Neural cell (in vitro differentiated cells): ENCODE results near the gene NCAM1. TPM values are rescaled to one million over a fixed set of nuclear protein-coding genes. Genes with fewer than 3 reads are reported as not detected.
A peak's percentile ranks its signal among the peaks of the same experiment; 100 is the strongest.

Experiments used
- H2AFZ ChIP-seq: fragments of 200-600, 300-800 bp; sonication (generic), shearing (Covaris generic); 2 replicates; pipeline ENCODE4 v1.6.0; 2014; ENCODE audit warnings: low read depth, mild to moderate bottlenecking, antibody characterized with exemption, low read length, moderate library complexity
- H3F3A ChIP-seq: fragments of 200-600 bp; shearing (Covaris generic); 2 replicates; pipeline ENCODE4 v1.6.1; 2016; ENCODE audit warnings: mild to moderate bottlenecking, moderate library complexity, mixed read lengths, antibody characterized with exemption, low read length; ENCODE audit not compliant: insufficient read depth, poor library complexity, severe bottlenecking
- H3K27ac ChIP-seq: fragments of 200-600, 300-800 bp; sonication (generic), shearing (Covaris generic); 2 replicates; pipeline ENCODE4 v1.5.1; 2014; ENCODE audit warnings: mild to moderate bottlenecking, low read length, moderate library complexity
- H3K27me3 ChIP-seq: fragments of 300-800, 200-600 bp; sonication (generic), shearing (Covaris generic); 2 replicates; pipeline ENCODE4 v1.6.0; 2014; ENCODE audit warnings: mild to moderate bottlenecking, low read depth, low read length, moderate library complexity; ENCODE audit not compliant: insufficient read depth
- H3K36me3 ChIP-seq: fragments of 300-800, 200-600 bp; sonication (generic), shearing (Covaris generic); 2 replicates; pipeline ENCODE4 v1.5.1; 2014; ENCODE audit warnings: mild to moderate bottlenecking, antibody characterized with exemption, low read length, moderate library complexity; ENCODE audit not compliant: insufficient read depth
- H3K4me2 ChIP-seq: fragments of 300-800, 200-600 bp; sonication (generic), shearing (Covaris generic); 2 replicates; pipeline ENCODE4 v1.6.0; 2014; ENCODE audit warnings: mild to moderate bottlenecking, low read length
- H3K4me3 ChIP-seq: fragments of 300-800, 200-600 bp; sonication (generic), shearing (Covaris generic); 2 replicates; pipeline ENCODE4 v1.5.1; 2014; ENCODE audit warnings: mild to moderate bottlenecking, low read length, moderate library complexity
- H3K79me2 ChIP-seq: fragments of 200-600 bp; shearing (Covaris generic); replicated peaks from 2 replicates; pipeline ENCODE4 v1.6.0; 2014; ENCODE audit warnings: mild to moderate bottlenecking, low read length, moderate library complexity; ENCODE audit not compliant: insufficient read depth
- H3K9ac ChIP-seq: fragments of 300-800, 200-600 bp; sonication (generic), shearing (Covaris generic); 2 replicates; pipeline ENCODE4 v1.6.1; 2016; ENCODE audit warnings: mild to moderate bottlenecking, low read length, mixed read lengths
- H3K9me2 ChIP-seq: fragments of 200-600 bp; shearing (Covaris generic); 2 replicates; pipeline ENCODE4 v1.6.1; 2016; ENCODE audit warnings: mild to moderate bottlenecking, low read length, mixed read lengths; ENCODE audit not compliant: insufficient read depth
- H3K9me3 ChIP-seq: fragments of 200-600, 300-800 bp; sonication (generic), shearing (Covaris generic); 2 replicates; pipeline ENCODE4 v1.6.1; 2016; ENCODE audit warnings: mild to moderate bottlenecking, mixed run types, low read length, moderate library complexity, mixed read lengths
- H4K20me1 ChIP-seq: fragments of 200-600 bp; shearing (Covaris generic); 2 replicates; pipeline ENCODE4 v1.6.1; 2016; ENCODE audit warnings: mild to moderate bottlenecking, mixed run types; ENCODE audit not compliant: insufficient read depth
- CTCF ChIP-seq: fragments of 450-650 bp; IDR thresholded peaks from 2 replicates; pipeline ENCODE4 v1.5.1; 2014; ENCODE audit warnings: antibody characterized with exemption, mild to moderate bottlenecking, moderate library complexity; ENCODE audit not compliant: poor library complexity, severe bottlenecking
- EP300 ChIP-seq: fragments of 450-650 bp; conservative IDR thresholded peaks from 2 replicates; pipeline ENCODE4 v1.6.1; 2014; ENCODE audit warnings: antibody characterized with exemption, mild to moderate bottlenecking, moderate library complexity; ENCODE audit not compliant: poor library complexity, severe bottlenecking
- EZH2 ChIP-seq: fragments of 200-600, 300-800 bp; shearing (Covaris generic), sonication (generic); IDR thresholded peaks from 2 replicates; pipeline ENCODE4 v1.6.1; 2014; ENCODE audit warnings: antibody characterized with exemption, low read length, borderline replicate concordance, mild to moderate bottlenecking; ENCODE audit not compliant: insufficient read depth, poor library complexity, severe bottlenecking
- MXI1 ChIP-seq: fragments of 450-650 bp; conservative IDR thresholded peaks from 2 replicates; pipeline ENCODE4 v1.6.1; 2014; ENCODE audit warnings: antibody characterized with exemption, mild to moderate bottlenecking; ENCODE audit not compliant: poor library complexity, severe bottlenecking
- POLR2AphosphoS5 ChIP-seq: IDR thresholded peaks from 2 replicates; pipeline ENCODE4 v1.6.1; 2012
- RAD21 ChIP-seq: fragments of 450-650 bp; conservative IDR thresholded peaks from 2 replicates; pipeline ENCODE4 v1.6.1; 2014; ENCODE audit warnings: antibody characterized with exemption, mild to moderate bottlenecking, moderate library complexity
- REST ChIP-seq: IDR thresholded peaks from 2 replicates; pipeline ENCODE4 v1.6.1; 2012; ENCODE audit warnings: borderline replicate concordance
- SMC3 ChIP-seq: fragments of 450-650 bp; conservative IDR thresholded peaks from 2 replicates; pipeline ENCODE4 v1.6.1; 2014; ENCODE audit warnings: antibody characterized with exemption, mild to moderate bottlenecking, moderate library complexity; ENCODE audit not compliant: poor library complexity
- TAF1 ChIP-seq: IDR thresholded peaks from 2 replicates; pipeline ENCODE4 v1.6.1; 2012; ENCODE audit warnings: low read depth
- polyA plus RNA-seq: library from polyadenylated mRNA; depleted of rRNA; stranded (reverse); fragments of >200 nt; gene quantifications from 2 replicates; pipeline ENCODE4 v1.2.3, GENCODE V29; 2014

NCAM1 gene
- polyA plus RNA-seq, 1 donor from 2014 or later = 120 TPM

GRCh38 chr11:113278925-113279324, 317.7 kb downstream of the NCAM1 start:
- H3K9me2 ChIP-seq = no peaks in the 10 kb centered on the region
- no peak overlapping the region for H3K9ac ChIP-seq
- H3K27me3 ChIP-seq = no peaks in the 10 kb centered on the region
- H4K20me1 ChIP-seq = no peaks in the 10 kb centered on the region
- H3K9me3 ChIP-seq = no peaks in the 10 kb centered on the region
- no peaks in the 10 kb centered on the region for H3F3A ChIP-seq
- H3K79me2 ChIP-seq = no peaks in the 10 kb centered on the region
- peaks cover 4% of the 10 kb centered on the region for H3K36me3 ChIP-seq
- no peak overlapping the region for H3K4me2 ChIP-seq
- no peak for TF ChIP-seq MXI1
- peak; percentile 27 for TF ChIP-seq SMC3
- TF ChIP-seq EP300 = no peak
- TF ChIP-seq CTCF = peak; percentile 30
- no peak for TF ChIP-seq EZH2
- peak; percentile 44 for TF ChIP-seq RAD21
- no peak for TF ChIP-seq POLR2AphosphoS5
- TF ChIP-seq REST = no peak
- no peak for TF ChIP-seq TAF1
- no peak overlapping the region for H3K27ac ChIP-seq
- no peak overlapping the region for H3K4me3 ChIP-seq
- no peak overlapping the region for H2AFZ ChIP-seq

GRCh38 chr11:113279591-113279990, 318.4 kb downstream of the NCAM1 start:
- H3F3A ChIP-seq = no peaks in the 10 kb centered on the region
- no peaks in the 10 kb centered on the region for H3K9me3 ChIP-seq
- H3K36me3 ChIP-seq = peaks cover 4% of the 10 kb centered on the region
- no peak overlapping the region for H3K27ac ChIP-seq
- H4K20me1 ChIP-seq = no peaks in the 10 kb centered on the region
- H3K4me3 ChIP-seq = no peak overlapping the region
- TF ChIP-seq SMC3 (no peak), RAD21 (no peak), EZH2 (no peak), EP300 (no peak), POLR2AphosphoS5 (no peak), TAF1 (no peak), REST (no peak), MXI1 (no peak), CTCF (no peak)
- H3K9ac ChIP-seq = no peak overlapping the region
- H3K27me3 ChIP-seq = no peaks in the 10 kb centered on the region
- no peaks in the 10 kb centered on the region for H3K9me2 ChIP-seq
- H3K79me2 ChIP-seq = no peaks in the 10 kb centered on the region
- H3K4me2 ChIP-seq = no peak overlapping the region
- H2AFZ ChIP-seq = no peak overlapping the region
